IMR-90 (cell line): Measurements from ENCODE around the gene MS4A4E.

Experiments used
- BHLHE40 ChIP-seq: fragments of 150-350 bp; IDR thresholded peaks from 2 replicates; pipeline ENCODE4 v1.6.1; 2016; ENCODE audit warnings: mild to moderate bottlenecking, low read depth, low read length
- CEBPB ChIP-seq: IDR thresholded peaks from 2 replicates; pipeline ENCODE4 v1.6.1; 2012; ENCODE audit warnings: low read depth, low read length, improper control_type of control experiment
- CTCF ChIP-seq: conservative IDR thresholded peaks from 2 replicates; pipeline ENCODE4 v1.5.1; 2012; ENCODE audit warnings: mild to moderate bottlenecking, low read depth, low read length, improper control_type of control experiment
- ELK1 ChIP-seq: fragments of 150-350 bp; IDR thresholded peaks from 2 replicates; pipeline ENCODE4 v1.6.1; 2016; ENCODE audit warnings: low read depth, mild to moderate bottlenecking, low read length, moderate library complexity, borderline replicate concordance
- MAZ ChIP-seq: IDR thresholded peaks from 2 replicates; pipeline ENCODE4 v1.6.1; 2012; ENCODE audit warnings: low read depth, mild to moderate bottlenecking, low read length, improper control_type of control experiment, moderate library complexity, borderline replicate concordance
- MXI1 ChIP-seq: IDR thresholded peaks from 2 replicates; pipeline ENCODE4 v1.6.1; 2012; ENCODE audit warnings: low read depth, mild to moderate bottlenecking, low read length, moderate library complexity, borderline replicate concordance
- NFE2L2 ChIP-seq: fragments of 150-350 bp; IDR thresholded peaks from 2 replicates; pipeline ENCODE4 v1.6.1; 2016; ENCODE audit warnings: low read depth, mild to moderate bottlenecking, low read length
- POLR2A ChIP-seq: IDR thresholded peaks from 2 replicates; pipeline ENCODE4 v1.6.1; 2012; ENCODE audit warnings: mild to moderate bottlenecking, low read depth, low read length
- RAD21 ChIP-seq: IDR thresholded peaks from 2 replicates; pipeline ENCODE4 v1.6.1; 2012; ENCODE audit warnings: low read length, improper control_type of control experiment
- SMC3 ChIP-seq: fragments of 150-350 bp; IDR thresholded peaks from 2 replicates; pipeline ENCODE4 v1.6.1; 2016; ENCODE audit warnings: low read depth, mild to moderate bottlenecking, antibody characterized with exemption, low read length, moderate library complexity
- USF2 ChIP-seq: fragments of 150-350 bp; IDR thresholded peaks from 2 replicates; pipeline ENCODE4 v1.6.1; 2017; ENCODE audit warnings: mild to moderate bottlenecking, antibody characterized with exemption, low read length, low read depth

- TF ChIP-seq MXI1 (no peak), CTCF (no peak), USF2 (no peak), SMC3 (no peak), POLR2A (no peak), RAD21 (no peak), NFE2L2 (no peak), BHLHE40 (no peak), CEBPB (no peak), MAZ (no peak), ELK1 (no peak)
These were observed 74.6 kb downstream of the MS4A4E start for GRCh38 chr11:60168306-60168705.
